CD8-positive, alpha-beta memory T cell (primary cell): ENCODE data around the gene PRR20C. TPM values are rescaled to one million over a fixed set of nuclear protein-coding genes. Genes with fewer than 3 reads are reported as not detected.
"Not testable (repeated sequence)": the region's sequence is repeated elsewhere in the genome, so short reads cannot be mapped to it uniquely, and the experiment has no call there.

ENCODE experiments used
- CTCF ChIA-PET: fragments of 350-600 bp; sonication (Branson Sonifier 250); formaldehyde crosslinking; loops from one replicate; lab custom pipeline; 2021; ENCODE audit warnings: antibody characterized with exemption; lab: Charles Lee
- POLR2A ChIA-PET: fragments of 350-600 bp; sonication (Branson Sonifier 250); formaldehyde crosslinking; loops from one replicate; lab custom pipeline; 2021; ENCODE audit warnings: antibody characterized with exemption; lab: Charles Lee
- DNase-seq, 5 donors: peaks; one replicate each; pipeline versions ENCODE4 v3.0.0 to v3.0.0-alpha.2; 2020 to 2022; ENCODE audit warnings: mixed read lengths in 1 of 5
- H3K27ac ChIP-seq: one replicate; pipeline ENCODE4 v1.7.0; 2013; ENCODE audit warnings: low read depth, mild to moderate bottlenecking, low read length, moderate library complexity
- H3K27me3 ChIP-seq: 2 replicates; pipeline ENCODE4 v1.7.0; 2013; ENCODE audit warnings: low read length, mild to moderate bottlenecking; ENCODE audit not compliant: insufficient read depth, poor library complexity, severe bottlenecking
- H3K36me3 ChIP-seq: 2 replicates; pipeline ENCODE4 v1.7.0; 2013; ENCODE audit warnings: mild to moderate bottlenecking, low read length, moderate library complexity; ENCODE audit not compliant: insufficient read depth
- H3K4me1 ChIP-seq: 2 replicates; pipeline ENCODE4 v1.7.0; 2013; ENCODE audit warnings: mild to moderate bottlenecking, low read length, moderate library complexity; ENCODE audit not compliant: insufficient read depth
- H3K4me3 ChIP-seq: 2 replicates; pipeline ENCODE4 v1.7.0; 2013; ENCODE audit warnings: mild to moderate bottlenecking, low read length
- H3K9me3 ChIP-seq: 2 replicates; pipeline ENCODE4 v1.7.0; 2013; ENCODE audit warnings: mild to moderate bottlenecking, low read length
- H3K27ac Mint-ChIP-seq, 8 donors: one replicate each; pipeline ENCODE4 v1.8.0; 2020 to 2021; ENCODE audit warnings: mixed read lengths in 8 of 8, mild to moderate bottlenecking in 6 of 8, inconsistent platforms in 3 of 8, moderate library complexity in 3 of 8
- H3K27me3 Mint-ChIP-seq, 2 donors: one replicate each; pipeline ENCODE4 v1.8.0; 2020 to 2021; ENCODE audit warnings: mixed read lengths in 2 of 2, mild to moderate bottlenecking in 1 of 2, moderate library complexity in 1 of 2
- H3K36me3 Mint-ChIP-seq, 3 donors: one replicate each; pipeline ENCODE4 v1.8.0; 2020 to 2021; ENCODE audit warnings: mixed read lengths in 3 of 3, inconsistent platforms in 1 of 3, mild to moderate bottlenecking in 1 of 3
- H3K4me1 Mint-ChIP-seq, 3 donors: one replicate each; pipeline ENCODE4 v1.8.0; 2020 to 2021; ENCODE audit warnings: mixed read lengths in 3 of 3, inconsistent platforms in 1 of 3, mild to moderate bottlenecking in 1 of 3
- H3K4me3 Mint-ChIP-seq, 7 donors: one replicate each; pipeline ENCODE4 v1.8.0; 2020 to 2021; ENCODE audit warnings: mixed read lengths in 7 of 7, mild to moderate bottlenecking in 6 of 7, moderate library complexity in 4 of 7, inconsistent platforms in 2 of 7
- H3K9me3 Mint-ChIP-seq, 5 donors: one replicate each; pipeline ENCODE4 v1.8.0; 2020 to 2022; ENCODE audit warnings: mixed read lengths in 5 of 5, mild to moderate bottlenecking in 3 of 5, moderate library complexity in 2 of 5, inconsistent platforms in 1 of 5
- polyA plus RNA-seq: library from polyadenylated mRNA; unstranded; fragments of 300-500 nt; fragmentation: Illumina TruSeq; gene quantifications from one replicate; pipeline ENCODE4 v1.2.3, GENCODE V29; 2021
- total RNA-seq, 2 experiments: library from RNA; stranded (reverse); gene quantifications; one replicate each; pipeline ENCODE4 v1.2.3, GENCODE V29; 2021

The PRR20C gene
- total and polyA plus RNA-seq, 3 experiments from 2014 or later: not detected

DNA sequence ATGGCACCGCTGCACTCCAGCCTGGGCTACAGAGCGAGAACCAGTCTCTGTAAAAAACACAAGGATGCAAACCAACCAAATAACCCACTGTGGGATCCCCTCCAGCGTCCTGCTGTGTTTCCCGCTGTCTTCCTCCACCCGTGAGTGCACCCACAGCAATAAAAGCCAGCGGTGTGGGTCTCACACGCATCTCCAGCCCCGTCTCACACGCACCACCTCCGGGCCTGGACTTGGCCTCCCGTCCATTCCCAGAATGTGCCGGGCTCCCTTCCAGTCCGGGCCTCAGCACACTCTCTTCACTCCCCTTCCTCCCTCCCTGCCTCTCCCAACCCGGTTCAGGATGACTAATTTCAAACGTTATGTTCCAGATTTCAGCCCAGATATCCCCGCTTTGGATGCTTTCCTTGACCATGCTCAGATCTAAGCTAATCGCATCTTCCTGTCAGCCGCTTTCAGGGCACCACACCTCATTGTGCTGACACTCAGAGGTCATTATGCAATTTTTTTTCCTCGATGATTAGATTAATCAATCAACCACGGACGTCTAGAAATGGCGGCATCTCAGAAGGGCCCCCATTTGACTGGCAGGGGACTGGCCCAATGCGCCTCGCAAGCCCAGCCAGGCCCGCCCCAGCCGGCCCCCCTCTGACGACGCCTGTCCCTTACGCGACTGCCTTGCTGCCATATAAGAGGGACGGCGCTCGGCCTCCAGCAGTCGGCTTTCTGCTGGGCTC, 13.5 kb upstream of the PRR20C start, which contains the start of gene PRR20A:
PRR20A (plus strand) TSS at position 684 of the 734 bp plus-strand sequence. CDS start 387 bp downstream, outside the sequence.
- DNase-seq, H3K9me3 Mint-ChIP-seq, CTCF ChIA-PET, H3K36me3 ChIP-seq, POLR2A ChIA-PET, H3K4me1 Mint-ChIP-seq, H3K27me3 ChIP-seq, H3K36me3 Mint-ChIP-seq, H3K4me3 Mint-ChIP-seq, H3K4me3 ChIP-seq, H3K4me1 ChIP-seq, H3K27ac Mint-ChIP-seq, H3K27me3 Mint-ChIP-seq, H3K27ac ChIP-seq, H3K9me3 ChIP-seq: not testable (repeated sequence)

GRCh38 chr13:57147188-57147587, 6.7 kb upstream of the PRR20C start, which contains the start of gene PRR20B:
Gene PRR20B, plus strand, starts transcription at chr13:57147488. Its CDS starts 387 bp downstream, at chr13:57147875.
- H3K4me3 Mint-ChIP-seq, H3K4me1 ChIP-seq, H3K36me3 ChIP-seq, H3K4me1 Mint-ChIP-seq, H3K36me3 Mint-ChIP-seq, DNase-seq, H3K9me3 ChIP-seq, H3K27ac Mint-ChIP-seq, H3K27ac ChIP-seq, H3K9me3 Mint-ChIP-seq, H3K27me3 Mint-ChIP-seq, H3K4me3 ChIP-seq, CTCF ChIA-PET, POLR2A ChIA-PET, H3K27me3 ChIP-seq: not testable (repeated sequence)

GRCh38 chr13:57148106-57148505, 5.8 kb upstream of the PRR20C start:
- H3K9me3 ChIP-seq, CTCF ChIA-PET, H3K27ac Mint-ChIP-seq, DNase-seq, H3K4me3 Mint-ChIP-seq, H3K4me1 Mint-ChIP-seq, H3K4me3 ChIP-seq, H3K27ac ChIP-seq, H3K4me1 ChIP-seq, H3K27me3 ChIP-seq, POLR2A ChIA-PET, H3K9me3 Mint-ChIP-seq, H3K36me3 Mint-ChIP-seq, H3K36me3 ChIP-seq, H3K27me3 Mint-ChIP-seq: not testable (repeated sequence)

GRCh38 chr13:57160332-57160731, 6.5 kb downstream of the PRR20C start, which contains the start of gene PRR20D:
Gene PRR20D, plus strand, starts transcription at chr13:57160632. Its CDS starts 387 bp downstream, at chr13:57161019.
- H3K27me3 ChIP-seq, CTCF ChIA-PET, POLR2A ChIA-PET, H3K4me3 ChIP-seq, H3K36me3 Mint-ChIP-seq, H3K27ac ChIP-seq, H3K27ac Mint-ChIP-seq, H3K4me1 Mint-ChIP-seq, DNase-seq, H3K4me3 Mint-ChIP-seq, H3K9me3 Mint-ChIP-seq, H3K9me3 ChIP-seq, H3K27me3 Mint-ChIP-seq, H3K36me3 ChIP-seq, H3K4me1 ChIP-seq: not testable (repeated sequence)

DNA sequence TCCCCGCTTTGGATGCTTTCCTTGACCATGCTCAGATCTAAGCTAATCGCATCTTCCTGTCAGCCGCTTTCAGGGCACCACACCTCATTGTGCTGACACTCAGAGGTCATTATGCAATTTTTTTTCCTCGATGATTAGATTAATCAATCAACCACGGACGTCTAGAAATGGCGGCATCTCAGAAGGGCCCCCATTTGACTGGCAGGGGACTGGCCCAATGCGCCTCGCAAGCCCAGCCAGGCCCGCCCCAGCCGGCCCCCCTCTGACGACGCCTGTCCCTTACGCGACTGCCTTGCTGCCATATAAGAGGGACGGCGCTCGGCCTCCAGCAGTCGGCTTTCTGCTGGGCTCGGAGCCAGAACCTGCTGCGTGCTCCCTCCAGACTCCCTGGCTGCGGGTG, 13.0 kb downstream of the PRR20C start, which contains the start of gene PRR20E:
PRR20E (plus strand) TSS at position 301 of the 400 bp plus-strand sequence. CDS start 387 bp downstream, outside the sequence.
- H3K36me3 Mint-ChIP-seq, H3K4me1 ChIP-seq, H3K27ac Mint-ChIP-seq, H3K27ac ChIP-seq, H3K4me3 ChIP-seq, H3K9me3 ChIP-seq, H3K27me3 Mint-ChIP-seq, H3K27me3 ChIP-seq, H3K9me3 Mint-ChIP-seq, DNase-seq, CTCF ChIA-PET, H3K4me1 Mint-ChIP-seq, POLR2A ChIA-PET, H3K4me3 Mint-ChIP-seq, H3K36me3 ChIP-seq: not testable (repeated sequence)

- POLR2A ChIA-PET: no interaction called here
- H3K36me3 Mint-ChIP-seq: no peaks in the 10 kb centered on the region
- H3K27me3 Mint-ChIP-seq: no peaks in the 10 kb centered on the region
Measured at GRCh38 chr13:57191667-57192066, 37.8 kb downstream of the PRR20C start.

More at GRCh38 chr13:57191667-57192066, 37.8 kb downstream of the PRR20C start:
- H3K36me3 ChIP-seq: no peaks in the 10 kb centered on the region
- Mint-ChIP-seq H3K4me1 (no peaks in the 10 kb centered on the region), H3K4me3 (no peak overlapping the region), H3K27ac (no peak overlapping the region), H3K9me3 (peaks cover 0 to 28% (median 6%) of the 10 kb centered on the region in 5 donors)
- no peak overlapping the region for H3K27ac ChIP-seq
- CTCF ChIA-PET: no interaction called here
- no peak for DNase-seq
- no peaks in the 10 kb centered on the region for H3K9me3 ChIP-seq
- H3K4me3 ChIP-seq: no peak overlapping the region
- no peaks in the 10 kb centered on the region for H3K27me3 ChIP-seq
- no peaks in the 10 kb centered on the region for H3K4me1 ChIP-seq

Other genes with a start within 250 kb of the PRR20C start
- not detected for gene PRR20A, start 13.1 kb upstream of the PRR20C start, total RNA-seq
- not detected for gene PRR20A, start 13.1 kb upstream of the PRR20C start, polyA plus RNA-seq
- not detected for gene PRR20B, start 6.6 kb upstream of the PRR20C start, total RNA-seq
- not detected for gene PRR20B, start 6.6 kb upstream of the PRR20C start, polyA plus RNA-seq
- gene PRR20D, start 6.6 kb downstream of the PRR20C start, total RNA-seq: not detected
- gene PRR20D, start 6.6 kb downstream of the PRR20C start, polyA plus RNA-seq: not detected
- gene PRR20E, start 13.1 kb downstream of the PRR20C start, total RNA-seq: not detected
- not detected for gene PRR20E, start 13.1 kb downstream of the PRR20C start, polyA plus RNA-seq